Spleen (tissue), 11 donors: ENCODE results near the gene ZFAND5. TPM values are rescaled to one million over a fixed set of nuclear protein-coding genes. Genes with fewer than 3 reads are reported as not detected.

ENCODE experiments used
- DNase-seq: peaks from one replicate; pipeline ENCODE4 v3.0.0-alpha.2; 2020
- H3K27ac ChIP-seq, 8 donors: fragments of 200-600 bp; sonication (generic) in 7 of 8; 1 replicate in 4 of 8; 2 replicates in 4 of 8; pipeline versions ENCODE4 v1.5.0 to v1.8.0; 2016 to 2021; ENCODE audit warnings: inconsistent platforms in 4 of 8, mild to moderate bottlenecking in 4 of 8, moderate library complexity in 1 of 8
- H3K27me3 ChIP-seq, 7 donors: fragments of 200-600 bp; sonication (generic) in 6 of 7; replicated peaks in 1 of 7; 1 replicate in 4 of 7; 2 replicates in 3 of 7; pipeline versions ENCODE4 v1.5.0 to v1.8.0; 2016 to 2021; ENCODE audit warnings: inconsistent platforms in 3 of 7, mild to moderate bottlenecking in 1 of 7
- H3K36me3 ChIP-seq, 6 donors: fragments of 200-600 bp; sonication (generic) in 5 of 6; 1 replicate in 4 of 6; 2 replicates in 2 of 6; pipeline versions ENCODE4 v1.5.0 to v1.8.0; 2016 to 2021; ENCODE audit warnings: inconsistent platforms in 2 of 6
- H3K4me1 ChIP-seq, 6 donors: fragments of 200-600 bp; sonication (generic) in 5 of 6; 1 replicate in 3 of 6; 2 replicates in 3 of 6; pipeline versions ENCODE4 v1.5.0 to v1.8.0; 2016 to 2021; ENCODE audit warnings: inconsistent platforms in 3 of 6
- H3K4me3 ChIP-seq, 8 donors: fragments of 200-600 bp; sonication (generic) in 7 of 8; 1 replicate in 4 of 8; 2 replicates in 4 of 8; pipeline versions ENCODE4 v1.5.0 to v1.8.0; 2016 to 2021; ENCODE audit warnings: inconsistent platforms in 4 of 8, mild to moderate bottlenecking in 4 of 8, moderate library complexity in 2 of 8
- H3K9me3 ChIP-seq, 8 donors: fragments of 200-600 bp; sonication (generic) in 7 of 8; 1 replicate in 4 of 8; 2 replicates in 4 of 8; pipeline versions ENCODE4 v1.5.0 to v1.8.0; 2016 to 2021; ENCODE audit warnings: inconsistent platforms in 4 of 8
- POLR2A ChIP-seq, 3 donors: fragments of 450-650 bp; IDR thresholded peaks; one replicate each; pipeline ENCODE4 v1.5.1; 2017; ENCODE audit warnings: antibody characterized with exemption in 3 of 3, mild to moderate bottlenecking in 1 of 3
- POLR2AphosphoS5 ChIP-seq, 3 donors: sonication (generic); formaldehyde crosslinking; IDR thresholded peaks; one replicate each; pipeline ENCODE4 v1.5.1; 2017; ENCODE audit warnings: antibody characterized with exemption in 3 of 3
- WGBS, 5 donors: extraction: QIAGEN DNeasy Blood & Tissue Kit in 3 of 5; methylation state at CpG; one replicate each; pipeline versions ENCODE4 v1.1.5 to v1.1.7; 2013 to 2018; 5-methylcytosine and 5-hydroxymethylcytosine counted together
- intact Hi-C: fragments of 100-400 bp; cut with DNase I; formaldehyde crosslinking; loops from one replicate; pipeline ENCODE4 v1.15.0; 2023; ENCODE audit warnings: low total_unique reads
- polyA plus RNA-seq, 3 donors: library from polyadenylated mRNA; stranded (reverse); fragments of 200-250 nt; gene quantifications; one replicate each; pipeline ENCODE4 v1.2.1, GENCODE V29; 2013
- total RNA-seq, 7 donors: library from RNA; depleted of rRNA in 3 of 7; stranded (reverse); fragments of >200 nt in 3 of 7; fragmentation: NEBNext Ultra II Directional in 4 of 7; extraction: Animal tissue kit (Norgen Biotek cat#: 25700) in 4 of 7; gene quantifications; one replicate each; pipeline versions ENCODE4 v1.1.0 to v1.2.1, GENCODE V29; 2016 to 2021
- TF ChIP-seq, protein P1 (sequence below), 11 experiments: fragments of 200-600 bp in 7 of 11; fragments of 450-650 bp in 4 of 11; sonication (generic) in 4 of 11; IDR thresholded peaks in 8 of 11; conservative IDR thresholded peaks in 3 of 11; 1 replicate in 7 of 11; 2 replicates in 4 of 11; pipeline versions ENCODE4 v1.4.0 to v1.8.0; 2016 to 2021; ENCODE audit warnings: antibody characterized with exemption in 11 of 11, inconsistent platforms in 4 of 11, mild to moderate bottlenecking in 1 of 11
- donor health status: healthy with polysubstance abuse.
- donor health status: DM: no; HTN: no; CAD: no; lungs with moderate emphysema.
- donor health status: DM: no; HTN: no; CAD: no.
- donor health status: Bipolar disorder and iron deficiency.
- donor health status: healthy.
- donor health status: DM: no; HTN: no; CAD: no.
- donor health status: DM: yes; HTN: yes; CAD: no.

Gene ZFAND5
- total and polyA plus RNA-seq, 10 donors, result 69.6 to 238 (median 147) TPM

DNA sequence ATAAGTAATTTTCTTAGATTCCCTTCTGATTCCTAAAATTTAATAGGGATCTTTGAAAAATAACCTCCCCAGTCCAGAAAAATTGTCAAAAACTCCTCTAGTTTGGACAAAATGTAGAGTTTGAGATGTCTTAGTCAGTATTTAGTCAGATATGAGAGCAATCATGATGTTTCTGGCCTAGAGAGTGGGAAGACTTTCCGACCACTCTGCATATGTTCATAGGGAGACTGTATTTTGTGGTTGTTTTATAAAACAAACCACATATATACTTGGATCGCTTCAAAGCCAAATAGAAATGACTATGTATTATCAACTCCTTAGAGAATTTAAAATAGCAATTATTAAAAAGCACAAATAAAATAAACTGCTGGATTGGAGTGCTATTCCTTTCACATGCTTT lies 15.8 kb downstream of the ZFAND5 start:
- no peak for DNase-seq
- no peak overlapping the region for H3K4me3 ChIP-seq
- no peak overlapping the region for H3K27ac ChIP-seq
- peaks cover 0 to 16% (median 0%) of the 10 kb centered on the region in 6 donors for H3K4me1 ChIP-seq
- WGBS, 5 donors, result 82 to 90% (median 83%) methylated on average over 2 of the region's 2 CpGs
- intact Hi-C loops, result no loop called here
- H3K36me3 ChIP-seq, result peaks cover 0 to 28% (median 15%) of the 10 kb centered on the region in 6 donors
- no peaks in the 10 kb centered on the region for H3K9me3 ChIP-seq
- no peaks in the 10 kb centered on the region for H3K27me3 ChIP-seq
- TF ChIP-seq POLR2AphosphoS5 (IDR thresholded peaks at IDR 0.05) (no peak), POLR2A (IDR thresholded peaks at IDR 0.05) (no peak)
- TF ChIP-seq, protein P1, sequence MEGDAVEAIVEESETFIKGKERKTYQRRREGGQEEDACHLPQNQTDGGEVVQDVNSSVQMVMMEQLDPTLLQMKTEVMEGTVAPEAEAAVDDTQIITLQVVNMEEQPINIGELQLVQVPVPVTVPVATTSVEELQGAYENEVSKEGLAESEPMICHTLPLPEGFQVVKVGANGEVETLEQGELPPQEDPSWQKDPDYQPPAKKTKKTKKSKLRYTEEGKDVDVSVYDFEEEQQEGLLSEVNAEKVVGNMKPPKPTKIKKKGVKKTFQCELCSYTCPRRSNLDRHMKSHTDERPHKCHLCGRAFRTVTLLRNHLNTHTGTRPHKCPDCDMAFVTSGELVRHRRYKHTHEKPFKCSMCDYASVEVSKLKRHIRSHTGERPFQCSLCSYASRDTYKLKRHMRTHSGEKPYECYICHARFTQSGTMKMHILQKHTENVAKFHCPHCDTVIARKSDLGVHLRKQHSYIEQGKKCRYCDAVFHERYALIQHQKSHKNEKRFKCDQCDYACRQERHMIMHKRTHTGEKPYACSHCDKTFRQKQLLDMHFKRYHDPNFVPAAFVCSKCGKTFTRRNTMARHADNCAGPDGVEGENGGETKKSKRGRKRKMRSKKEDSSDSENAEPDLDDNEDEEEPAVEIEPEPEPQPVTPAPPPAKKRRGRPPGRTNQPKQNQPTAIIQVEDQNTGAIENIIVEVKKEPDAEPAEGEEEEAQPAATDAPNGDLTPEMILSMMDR (IDR thresholded peaks at IDR 0.05 in 8 of 11, conservative IDR thresholded peaks at IDR 0.05 in 3 of 11), result no peak

DNA sequence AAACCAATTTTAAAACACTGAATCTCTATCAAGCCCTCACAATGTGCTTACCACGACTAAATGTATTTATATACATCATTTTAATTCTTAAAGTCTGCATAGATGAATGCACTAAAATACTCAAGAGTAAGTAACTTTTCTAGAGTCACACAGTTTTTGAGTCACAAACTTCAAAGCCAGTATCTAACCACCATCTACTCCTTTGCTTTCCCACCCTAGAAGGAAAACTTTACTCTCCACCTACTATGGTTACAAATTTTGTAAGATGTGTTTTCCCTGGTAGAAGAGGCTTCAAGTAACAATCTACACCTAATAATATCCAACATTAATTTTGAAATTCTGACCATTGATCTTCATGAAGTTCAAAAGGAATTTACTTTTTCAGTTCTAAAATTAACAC lies 18.7 kb downstream of the ZFAND5 start:
- WGBS, 5 donors, result 74 to 93% (median 89%) methylated on average over 1 of the region's 1 CpG
- no peaks in the 10 kb centered on the region for H3K9me3 ChIP-seq
- DNase-seq, result no peak
- no peak overlapping the region for H3K4me3 ChIP-seq
- H3K27me3 ChIP-seq, result no peaks in the 10 kb centered on the region
- intact Hi-C loops, result no loop called here
- H3K36me3 ChIP-seq, result no peaks in the 10 kb centered on the region
- peaks cover 0 to 4% (median 0%) of the 10 kb centered on the region in 6 donors for H3K4me1 ChIP-seq
- TF ChIP-seq, protein P1 (IDR thresholded peaks at IDR 0.05 in 8 of 11, conservative IDR thresholded peaks at IDR 0.05 in 3 of 11), result no peak
- TF ChIP-seq POLR2AphosphoS5 (IDR thresholded peaks at IDR 0.05) (no peak), POLR2A (IDR thresholded peaks at IDR 0.05) (no peak)
- H3K27ac ChIP-seq, result no peak overlapping the region

DNA sequence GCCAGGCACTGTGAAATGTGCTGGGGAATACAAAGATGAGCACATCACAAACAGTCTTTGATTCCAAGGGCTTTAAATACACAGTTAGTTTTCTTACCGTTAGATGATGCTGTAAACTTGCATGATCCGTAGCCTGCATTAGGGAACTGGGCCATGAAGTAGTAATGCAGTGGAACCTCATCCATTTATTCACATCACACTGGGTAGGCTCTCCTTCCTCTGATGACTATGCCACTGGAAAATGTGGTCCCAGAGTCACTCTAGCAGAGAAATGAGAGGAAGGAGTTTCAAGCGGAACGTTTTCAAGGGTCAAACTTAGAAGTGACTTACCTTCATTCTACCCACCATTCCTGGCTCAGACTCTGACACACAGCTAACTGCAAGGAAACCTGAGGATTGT lies 26.4 kb downstream of the ZFAND5 start:
- WGBS, 5 donors, result 88 to 96% (median 92%) methylated on average over 4 of the region's 4 CpGs
- DNase-seq, result no peak
- H3K27ac ChIP-seq, result no peak overlapping the region
- H3K36me3 ChIP-seq, result no peaks in the 10 kb centered on the region
- H3K4me3 ChIP-seq, result no peak overlapping the region
- no peaks in the 10 kb centered on the region for H3K27me3 ChIP-seq
- TF ChIP-seq, protein P1 (IDR thresholded peaks at IDR 0.05 in 8 of 11, conservative IDR thresholded peaks at IDR 0.05 in 3 of 11), result no peak
- no peak for TF ChIP-seq POLR2AphosphoS5 (IDR thresholded peaks at IDR 0.05)
- no peak for TF ChIP-seq POLR2A (IDR thresholded peaks at IDR 0.05)
- no peaks in the 10 kb centered on the region for H3K9me3 ChIP-seq
- intact Hi-C loops, result no loop called here
- no peaks in the 10 kb centered on the region for H3K4me1 ChIP-seq

DNA sequence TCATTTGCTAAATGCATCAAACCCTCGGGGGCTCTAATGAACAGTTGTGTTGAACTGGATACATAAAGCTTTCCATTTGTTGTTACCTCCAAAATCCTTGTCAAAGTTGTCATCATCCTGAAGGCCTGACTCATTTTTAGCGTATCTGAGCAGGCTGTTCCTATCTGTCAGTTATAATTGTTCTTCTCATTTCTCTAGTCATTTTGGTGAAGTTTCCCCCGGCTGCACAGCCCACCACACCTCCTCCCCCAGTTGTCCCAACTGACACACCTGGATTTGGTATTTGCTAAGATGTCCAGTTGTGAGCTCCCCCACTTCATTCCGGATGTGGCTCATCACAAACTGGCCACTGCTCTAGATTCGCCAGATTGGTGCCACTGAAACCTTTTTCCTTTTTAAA lies 27.7 kb downstream of the ZFAND5 start:
- H3K9me3 ChIP-seq, result no peaks in the 10 kb centered on the region
- H3K4me1 ChIP-seq, result no peaks in the 10 kb centered on the region
- no peaks in the 10 kb centered on the region for H3K36me3 ChIP-seq
- no peak overlapping the region for H3K4me3 ChIP-seq
- WGBS, 5 donors, result 69 to 92% (median 73%) methylated on average over 5 of the region's 5 CpGs
- H3K27me3 ChIP-seq, result no peaks in the 10 kb centered on the region
- no peak overlapping the region for H3K27ac ChIP-seq
- no peak for TF ChIP-seq POLR2A (IDR thresholded peaks at IDR 0.05)
- intact Hi-C loops, result no loop called here
- DNase-seq, result no peak
